ENCODE data around the gene CACNA1C.

The CACNA1C gene

DNA sequence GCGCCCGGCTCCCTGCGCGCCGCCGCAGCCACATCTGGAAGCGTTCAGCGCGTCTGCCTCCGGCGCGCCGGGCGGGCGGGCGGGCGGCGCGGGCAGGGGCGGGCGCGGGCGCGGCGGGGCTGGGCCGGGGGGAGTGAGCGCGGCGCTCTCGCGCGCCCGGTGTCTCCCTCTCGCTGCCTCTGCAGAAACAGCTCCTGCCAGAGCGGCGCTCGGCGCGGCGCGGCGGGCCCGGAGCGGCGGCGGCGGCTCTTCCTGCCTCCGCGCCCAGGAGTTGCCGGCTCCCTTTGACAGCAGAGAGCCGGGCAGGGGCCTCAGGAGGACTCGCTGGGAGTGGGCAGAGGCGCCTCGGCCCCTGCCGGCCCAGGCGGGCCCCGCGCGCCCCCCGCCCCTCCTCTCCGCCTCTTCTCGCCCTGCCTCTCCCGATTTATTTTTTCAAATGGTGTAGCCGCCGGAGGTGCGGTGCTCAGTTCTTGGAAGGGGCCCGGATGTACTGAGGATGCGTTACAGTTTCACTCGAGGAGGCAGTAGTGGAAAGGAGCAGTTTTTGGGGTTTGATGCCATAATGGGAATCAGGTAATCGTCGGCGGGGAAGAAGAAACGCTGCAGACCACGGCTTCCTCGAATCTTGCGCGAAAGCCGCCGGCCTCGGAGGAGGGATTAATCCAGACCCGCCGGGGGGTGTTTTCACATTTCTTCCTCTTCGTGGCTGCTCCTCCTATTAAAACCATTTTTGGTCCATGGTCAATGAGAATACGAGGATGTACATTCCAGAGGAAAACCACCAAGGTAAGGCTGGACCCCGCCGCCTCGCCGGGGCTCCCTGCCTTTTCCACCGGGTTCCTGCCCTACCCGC lies at the start of gene CACNA1C:
Gene CACNA1C, plus strand, starts transcription at position 162 of the 853 bp plus-strand sequence. Its CDS starts 576 bp downstream, at position 738.
- H4K20me1 ChIP-seq (ENCODE audit: insufficient read depth, low read length), result no peaks in the 10 kb centered on the region; the same call in 1 of the 2 replicates
- H3K4me1 ChIP-seq (ENCODE audit: insufficient read depth, low read length), result peaks cover 8% of the 10 kb centered on the region
- H2AFZ ChIP-seq (ENCODE audit: low read depth, low read length), result peak within 1 kb of the TSS; percentile 72
- no peaks in the 10 kb centered on the region for H3K79me2 ChIP-seq (ENCODE audit: insufficient read depth, low read length)
- H3K4me3 ChIP-seq (ENCODE audit: low read depth in 1 of 2, low read length in 2 of 2), result peak within 1 kb of the TSS; percentile 14 to 50; a peak in 3 of 4 replicates
- H3K9ac ChIP-seq (ENCODE audit: low read depth, low read length), result peak within 1 kb of the TSS; percentile 45; the same call in 1 of the 2 replicates
- no peaks in the 10 kb centered on the region for H3K36me3 ChIP-seq (ENCODE audit: insufficient read depth, low read length)
- peak; percentile 63 for DNase-seq
- H3K27me3 ChIP-seq (ENCODE audit: insufficient read depth, low read length, poor library complexity), result peaks cover 64% of the 10 kb centered on the region
- peak; percentile 97 for TF ChIP-seq EZH2 (IDR thresholded peaks at IDR 0.05; ENCODE audit: borderline replicate concordance, low read depth, low read length, severe bottlenecking)
- TF ChIP-seq, protein P1, sequence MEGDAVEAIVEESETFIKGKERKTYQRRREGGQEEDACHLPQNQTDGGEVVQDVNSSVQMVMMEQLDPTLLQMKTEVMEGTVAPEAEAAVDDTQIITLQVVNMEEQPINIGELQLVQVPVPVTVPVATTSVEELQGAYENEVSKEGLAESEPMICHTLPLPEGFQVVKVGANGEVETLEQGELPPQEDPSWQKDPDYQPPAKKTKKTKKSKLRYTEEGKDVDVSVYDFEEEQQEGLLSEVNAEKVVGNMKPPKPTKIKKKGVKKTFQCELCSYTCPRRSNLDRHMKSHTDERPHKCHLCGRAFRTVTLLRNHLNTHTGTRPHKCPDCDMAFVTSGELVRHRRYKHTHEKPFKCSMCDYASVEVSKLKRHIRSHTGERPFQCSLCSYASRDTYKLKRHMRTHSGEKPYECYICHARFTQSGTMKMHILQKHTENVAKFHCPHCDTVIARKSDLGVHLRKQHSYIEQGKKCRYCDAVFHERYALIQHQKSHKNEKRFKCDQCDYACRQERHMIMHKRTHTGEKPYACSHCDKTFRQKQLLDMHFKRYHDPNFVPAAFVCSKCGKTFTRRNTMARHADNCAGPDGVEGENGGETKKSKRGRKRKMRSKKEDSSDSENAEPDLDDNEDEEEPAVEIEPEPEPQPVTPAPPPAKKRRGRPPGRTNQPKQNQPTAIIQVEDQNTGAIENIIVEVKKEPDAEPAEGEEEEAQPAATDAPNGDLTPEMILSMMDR (IDR thresholded peaks at IDR 0.05; ENCODE audit: borderline replicate concordance, extremely low read depth, low read length, poor library complexity, severe bottlenecking), result peak; percentile 32
- peak within 1 kb of the TSS; percentile 83 for H3K4me2 ChIP-seq (ENCODE audit: insufficient read depth, low read length)
- no peak within 1 kb of the TSS for H3K27ac ChIP-seq (ENCODE audit: low read length)
- H3K9me3 ChIP-seq (ENCODE audit: insufficient read depth, low read length, severe bottlenecking), result no peaks in the 10 kb centered on the region
- ATAC-seq (ENCODE audit: insufficient read depth, low read depth), result peak; percentile 90

DNA sequence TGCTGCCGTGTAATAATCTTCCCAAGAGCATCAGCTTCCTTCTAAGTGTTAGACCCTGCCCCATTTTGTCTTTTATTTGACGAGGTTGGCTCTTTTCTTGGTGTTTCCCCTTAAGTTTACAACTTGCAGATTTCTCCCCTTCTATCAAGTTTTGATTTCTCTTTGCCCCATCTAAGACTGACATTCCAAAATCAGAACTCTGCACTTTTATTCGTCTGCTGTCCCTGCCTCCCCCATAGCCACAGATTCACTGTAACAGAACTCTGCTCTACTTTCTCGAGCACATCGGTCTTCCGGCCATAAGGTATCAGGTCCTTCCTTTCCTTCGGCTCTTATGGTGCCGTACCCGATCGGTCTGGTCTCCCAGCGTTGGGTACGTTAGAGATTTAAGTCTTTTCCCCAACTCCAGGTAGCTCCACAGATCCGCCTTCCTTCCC lies 49.1 kb upstream of the CACNA1C start:
- Histone ChIP-seq H3K9me3 (ENCODE audit: insufficient read depth, low read length, severe bottlenecking) (no peaks in the 10 kb centered on the region), H3K27me3 (ENCODE audit: insufficient read depth, low read length, poor library complexity) (no peaks in the 10 kb centered on the region), H3K79me2 (ENCODE audit: insufficient read depth, low read length) (peaks cover 36% of the 10 kb centered on the region), H3K4me3 (ENCODE audit: low read depth in 1 of 2, low read length in 2 of 2) (peak overlapping the region; percentile 59 to 64; a peak in 3 of 4 replicates), H3K36me3 (ENCODE audit: insufficient read depth, low read length) (no peaks in the 10 kb centered on the region; the same call in 1 of the 2 replicates), H3K9ac (ENCODE audit: low read depth, low read length) (peak overlapping the region; percentile 66), H3K4me2 (ENCODE audit: insufficient read depth, low read length) (peak overlapping the region; percentile 78), H2AFZ (ENCODE audit: low read depth, low read length) (peak overlapping the region; percentile 80), H4K20me1 (ENCODE audit: insufficient read depth, low read length) (no peaks in the 10 kb centered on the region), H3K27ac (ENCODE audit: low read length) (peak overlapping the region; percentile 75), H3K4me1 (ENCODE audit: insufficient read depth, low read length) (peaks cover 28% of the 10 kb centered on the region)
- DNase-seq, result no peak
- ATAC-seq (ENCODE audit: insufficient read depth, low read depth), result peak; percentile 20
- no peak for TF ChIP-seq EZH2 (IDR thresholded peaks at IDR 0.05; ENCODE audit: borderline replicate concordance, low read depth, low read length, severe bottlenecking)
- TF ChIP-seq, protein P1 (IDR thresholded peaks at IDR 0.05; ENCODE audit: borderline replicate concordance, extremely low read depth, low read length, poor library complexity, severe bottlenecking), result no peak

DNA sequence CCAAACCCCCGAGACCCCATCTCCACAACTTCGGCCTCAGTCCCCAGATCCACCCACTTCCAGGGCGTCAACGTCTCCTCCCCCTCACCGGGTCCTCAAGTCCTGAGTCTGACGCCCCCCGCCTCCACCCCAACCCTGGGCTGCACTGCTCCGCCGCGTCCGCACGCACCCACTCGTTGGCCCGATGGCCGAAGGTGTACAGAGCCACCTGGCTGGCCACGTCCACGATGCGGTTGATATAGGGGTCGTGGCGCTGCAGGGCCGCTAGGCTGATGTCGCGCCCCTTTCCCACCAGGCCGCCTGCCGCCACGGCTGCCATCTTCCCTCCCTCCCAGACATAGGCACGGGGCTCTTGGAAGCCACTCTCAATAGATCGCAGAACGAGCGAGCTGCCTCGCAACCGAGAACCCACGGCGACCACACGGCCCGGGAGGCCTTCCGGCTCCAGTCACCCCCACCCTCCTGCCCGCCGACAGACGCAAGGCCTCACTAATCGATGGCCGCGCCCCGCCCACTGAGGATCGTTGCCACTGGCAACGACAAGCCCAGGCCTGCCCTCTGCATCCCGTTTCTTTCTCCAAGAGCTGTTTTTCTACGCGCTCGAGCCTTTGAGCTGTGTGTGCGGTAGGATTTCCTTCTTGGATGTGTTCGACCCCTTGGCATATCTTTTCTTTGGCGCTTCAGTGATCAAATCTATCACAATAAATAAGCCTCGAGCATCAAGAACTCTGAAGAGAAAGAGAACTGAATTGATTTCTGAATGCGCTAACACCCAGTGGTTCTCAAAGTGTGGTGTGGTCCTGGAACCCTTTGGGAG lies 48.5 kb upstream of the CACNA1C start, which contains the start of gene DCP1B:
Gene DCP1B, minus strand, starts transcription at position 345 of the 817 bp plus-strand sequence. Its CDS starts 26 bp downstream, at position 319.
- TF ChIP-seq EZH2 (IDR thresholded peaks at IDR 0.05; ENCODE audit: borderline replicate concordance, low read depth, low read length, severe bottlenecking), result no peak
- TF ChIP-seq, protein P1 (IDR thresholded peaks at IDR 0.05; ENCODE audit: borderline replicate concordance, extremely low read depth, low read length, poor library complexity, severe bottlenecking), result peak; percentile 28
- Histone ChIP-seq H3K9me3 (ENCODE audit: insufficient read depth, low read length, severe bottlenecking) (no peaks in the 10 kb centered on the region), H4K20me1 (ENCODE audit: insufficient read depth, low read length) (no peaks in the 10 kb centered on the region), H3K79me2 (ENCODE audit: insufficient read depth, low read length) (peaks cover 32% of the 10 kb centered on the region), H2AFZ (ENCODE audit: low read depth, low read length) (peak within 1 kb of the TSS; percentile 80), H3K27me3 (ENCODE audit: insufficient read depth, low read length, poor library complexity) (no peaks in the 10 kb centered on the region), H3K36me3 (ENCODE audit: insufficient read depth, low read length) (no peaks in the 10 kb centered on the region; the same call in 1 of the 2 replicates), H3K27ac (ENCODE audit: low read length) (peak within 1 kb of the TSS; percentile 75), H3K4me2 (ENCODE audit: insufficient read depth, low read length) (peak within 1 kb of the TSS; percentile 78), H3K4me3 (ENCODE audit: low read depth in 1 of 2, low read length in 2 of 2) (peak within 1 kb of the TSS; percentile 59 to 64; a peak in 3 of 4 replicates), H3K4me1 (ENCODE audit: insufficient read depth, low read length) (peaks cover 28% of the 10 kb centered on the region), H3K9ac (ENCODE audit: low read depth, low read length) (peak within 1 kb of the TSS; percentile 66)
- peak; percentile 98 for DNase-seq
- peak; percentile 98 for ATAC-seq (ENCODE audit: insufficient read depth, low read depth)

Measured in DND-41 (cell line).